SH-SY5Y (cell line): Measurements from ENCODE around the gene LPAR1.

Experiments
- GATA2 ChIP-seq: IDR thresholded peaks from 2 replicates; pipeline ENCODE4 v1.6.1; 2011; ENCODE audit warnings: mild to moderate bottlenecking, low read depth, low read length
- GATA3 ChIP-seq: IDR thresholded peaks from 2 replicates; pipeline ENCODE4 v1.6.1; 2011; ENCODE audit warnings: low read depth, mild to moderate bottlenecking, low read length, moderate library complexity

DNA sequence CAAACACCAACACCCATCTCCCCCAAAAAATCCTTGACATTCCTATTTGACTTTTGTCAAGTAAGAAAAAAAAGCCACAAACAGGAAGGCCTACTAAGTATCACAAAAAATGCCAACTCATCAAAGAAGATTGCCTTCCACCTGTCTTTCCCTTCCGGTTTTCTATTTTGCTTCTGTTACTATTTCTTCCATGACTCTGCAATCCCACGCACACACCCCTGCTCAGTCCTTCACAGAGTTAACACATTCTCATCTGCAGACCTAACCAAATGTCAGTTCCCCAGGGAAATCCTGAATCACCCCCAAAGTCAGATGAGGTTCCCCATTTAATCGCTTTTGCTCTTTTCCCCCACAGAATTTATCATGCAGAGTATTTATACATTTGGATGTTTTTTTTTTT lies 15.1 kb downstream of the LPAR1 start:
- no peak for TF ChIP-seq GATA2
- no peak for TF ChIP-seq GATA3
